GM21381 (cell line): ENCODE measurements around the gene KIRREL3.

Experiments
- ATAC-seq: cut with Tn5 transposase; IDR thresholded peaks from one replicate; pipeline ENCODE4 v1.9.1; 2021; ENCODE audit warnings: mild to moderate bottlenecking, moderate library complexity; ENCODE audit not compliant: unreplicated experiment

KIRREL3 gene

DNA sequence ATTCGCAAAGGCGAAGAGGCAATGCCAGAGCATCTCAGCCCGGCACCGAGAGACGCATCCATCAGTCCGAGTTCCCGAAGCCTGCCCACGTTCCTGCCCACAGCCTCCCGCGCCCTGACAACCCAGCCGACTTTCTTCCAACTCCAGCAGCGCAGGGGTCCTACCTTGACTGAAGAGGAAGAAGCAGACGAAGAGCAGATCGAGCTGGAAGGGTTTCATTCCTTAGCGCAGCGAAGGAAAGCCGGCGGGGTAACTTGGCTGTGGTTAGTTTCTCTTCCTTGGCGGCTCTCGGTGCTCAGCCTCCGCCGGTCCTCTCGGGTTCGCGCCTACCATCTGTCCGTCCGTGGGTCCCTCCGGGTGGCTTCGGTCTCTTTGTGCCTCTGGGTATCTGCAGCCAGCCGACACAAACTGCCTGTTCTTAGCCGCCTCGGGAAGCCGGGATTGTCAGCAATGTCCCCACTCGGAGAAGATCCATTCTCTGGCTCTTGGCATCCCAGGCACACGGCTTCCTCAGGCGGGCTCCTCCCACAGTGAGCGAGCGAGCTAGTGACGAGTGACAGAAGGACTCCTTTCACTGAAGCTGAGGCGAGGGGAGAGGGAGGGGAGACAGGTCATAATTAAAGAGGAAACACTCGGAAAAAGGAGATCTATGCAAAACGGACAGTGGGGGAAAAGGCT, at the start of gene KIRREL3:
KIRREL3 (minus strand) TSS at position 480 of the 678 bp plus-strand sequence.
- ATAC-seq: no peak

DNA sequence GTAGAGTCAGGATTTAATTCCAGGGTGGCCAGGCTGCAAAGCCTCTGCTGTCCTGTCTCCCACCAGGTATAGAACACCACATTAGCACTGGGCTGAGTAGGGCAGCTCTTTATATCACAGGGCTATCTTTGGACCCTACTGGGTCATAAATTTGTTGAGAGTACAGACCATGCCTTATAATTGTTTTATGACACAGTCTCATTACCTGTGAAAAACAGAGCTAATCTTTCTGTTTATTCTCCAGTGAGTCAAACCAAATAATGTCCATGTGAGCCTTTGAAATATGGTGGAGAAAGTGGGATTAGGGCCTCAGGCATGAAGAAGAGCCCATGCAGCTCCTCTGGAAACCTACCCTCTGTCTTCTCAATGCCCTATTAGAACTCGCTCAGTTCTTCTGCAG, 49.6 kb upstream of the KIRREL3 start:
- no peak for ATAC-seq

DNA sequence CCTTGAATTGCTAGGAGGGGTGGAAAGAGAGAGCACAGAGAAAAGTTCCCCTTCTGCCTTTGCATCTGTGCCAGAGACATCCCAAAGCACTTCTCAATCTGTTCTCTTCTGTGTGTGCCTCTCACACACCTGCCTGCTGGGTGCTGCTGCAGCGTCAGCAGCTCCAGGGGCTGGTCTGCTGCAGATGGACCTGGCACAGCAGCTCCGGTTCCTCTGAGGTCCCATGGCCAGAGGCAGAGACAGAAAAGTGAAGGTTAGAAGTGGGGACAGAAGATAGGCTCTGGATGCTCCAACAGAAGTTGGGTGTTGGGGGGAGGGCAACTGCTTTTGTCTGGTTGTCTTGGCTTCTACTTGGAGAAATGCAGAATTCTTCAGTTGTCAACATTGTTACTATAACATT, 48.9 kb upstream of the KIRREL3 start:
- ATAC-seq: no peak

DNA sequence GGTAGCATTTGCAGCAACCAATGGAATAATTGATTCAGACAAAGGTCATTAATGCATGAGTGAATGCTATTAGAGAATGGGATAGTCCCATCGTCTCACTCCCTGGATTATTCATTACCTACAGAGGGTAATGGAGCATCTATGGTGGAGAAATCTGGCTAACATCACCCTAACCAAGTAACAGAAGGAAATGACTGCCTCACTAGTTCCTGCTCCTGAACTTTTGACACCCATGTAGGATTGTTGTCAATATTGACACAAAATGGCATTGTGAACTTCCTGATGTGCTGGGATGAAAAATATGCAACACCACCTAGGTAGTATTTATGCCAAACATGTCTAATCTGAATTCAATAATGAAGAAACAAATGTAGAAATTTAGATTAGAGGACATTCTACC, 44.0 kb upstream of the KIRREL3 start:
- ATAC-seq: no peak

GRCh38 chr11:127042445-127042844, 41.9 kb upstream of the KIRREL3 start:
- ATAC-seq: no peak

DNA sequence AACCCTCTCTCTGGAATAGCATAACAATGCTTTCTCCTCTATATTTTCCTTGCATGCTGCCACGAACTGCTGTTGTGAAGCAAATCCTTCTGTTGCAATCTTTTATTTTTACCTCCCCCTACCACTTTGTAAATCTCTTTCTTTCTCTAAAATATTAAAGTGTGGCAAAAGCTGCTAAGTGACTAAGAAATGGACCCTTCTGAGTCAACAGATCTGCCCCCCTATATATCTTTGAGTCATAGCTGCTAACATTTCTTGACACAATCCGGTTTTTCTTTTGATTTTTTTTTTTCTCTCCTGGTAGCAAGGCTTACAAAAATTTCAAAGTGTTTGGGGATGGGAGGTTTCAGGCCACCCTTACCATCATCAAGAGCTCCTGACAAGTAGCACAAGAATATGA, 39.0 kb upstream of the KIRREL3 start:
- no peak for ATAC-seq

DNA sequence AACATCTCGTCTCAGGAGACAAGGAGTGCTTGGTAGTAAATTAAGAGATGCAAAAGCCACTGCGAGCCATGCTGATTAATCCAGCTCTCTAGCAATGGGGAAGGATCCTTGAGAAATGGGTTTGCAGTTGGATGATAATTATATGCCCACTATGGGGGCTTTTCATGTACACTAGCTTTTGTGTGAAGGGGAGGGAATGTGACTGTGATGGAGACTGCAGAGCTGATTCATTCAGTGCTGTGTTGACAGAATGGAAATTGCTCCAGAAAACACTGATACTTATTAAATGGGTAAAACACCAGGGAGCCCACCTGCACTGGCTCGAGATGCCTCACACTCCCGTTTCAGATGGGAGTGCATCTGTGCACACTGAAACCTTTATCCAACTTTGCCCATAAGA, 37.0 kb upstream of the KIRREL3 start:
- no peak for ATAC-seq

DNA sequence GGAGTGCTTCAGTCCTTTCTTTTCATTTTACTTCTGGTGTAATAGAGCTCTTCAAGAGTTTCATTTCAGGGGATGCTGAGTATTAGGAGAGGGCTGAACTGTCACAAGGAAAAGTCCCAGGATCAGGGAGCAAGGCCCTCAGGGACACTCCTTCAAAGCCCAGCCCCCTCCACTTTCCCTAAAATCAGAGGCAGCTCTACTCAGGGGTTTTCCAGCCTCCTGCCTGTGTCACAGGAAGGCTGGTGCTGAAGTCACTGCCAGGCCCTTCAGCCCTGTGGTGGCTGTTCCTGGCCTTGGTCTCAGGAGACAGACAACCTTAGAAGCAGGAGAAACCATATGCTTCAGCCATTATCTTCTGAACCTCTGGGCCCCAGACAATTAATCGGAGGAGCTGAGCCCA, 36.4 kb upstream of the KIRREL3 start:
- no peak for ATAC-seq

GRCh38 chr11:127035824-127036223, 35.3 kb upstream of the KIRREL3 start:
- ATAC-seq: no peak

DNA sequence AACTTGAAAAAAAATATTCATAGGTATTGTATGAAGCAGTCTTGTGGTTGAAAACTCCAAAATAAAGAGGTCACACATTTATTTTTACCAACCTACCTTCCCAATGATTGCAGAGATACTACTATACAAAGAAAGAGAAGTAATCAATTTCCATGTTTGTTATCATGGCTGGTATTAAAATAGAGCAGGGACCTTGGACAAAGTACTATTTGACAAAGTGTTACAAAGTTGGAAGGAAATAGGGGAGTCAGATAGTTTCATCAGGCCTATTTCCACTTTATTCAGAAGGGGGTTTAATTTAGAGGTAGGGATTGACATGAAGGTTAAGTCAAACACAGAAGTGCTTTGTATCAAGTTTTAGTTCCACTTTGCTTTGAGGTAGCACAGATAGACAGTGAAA, 34.4 kb upstream of the KIRREL3 start:
- no peak for ATAC-seq

DNA sequence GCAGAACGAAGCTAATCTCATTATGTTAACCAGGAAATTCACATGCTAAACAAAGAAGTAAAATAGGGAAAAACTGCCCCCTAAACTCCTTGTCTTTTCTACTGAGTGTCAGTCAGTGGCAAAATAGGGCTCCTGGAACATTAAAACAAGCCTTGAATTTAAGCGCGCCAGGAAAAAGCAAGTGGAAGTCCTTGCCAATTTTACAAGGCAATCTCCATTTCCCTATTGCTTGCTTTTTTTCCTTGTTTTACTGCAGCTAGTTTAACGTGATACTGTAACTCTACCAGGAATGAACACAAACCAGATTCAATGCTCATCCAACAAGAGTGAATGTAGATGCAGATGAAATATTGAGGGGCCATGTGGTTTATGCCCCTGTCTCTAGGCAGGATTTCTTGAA, 28.1 kb upstream of the KIRREL3 start:
- ATAC-seq: no peak

- no peak for ATAC-seq
Observed at GRCh38 chr11:127027789-127028188, 27.2 kb upstream of the KIRREL3 start.

DNA sequence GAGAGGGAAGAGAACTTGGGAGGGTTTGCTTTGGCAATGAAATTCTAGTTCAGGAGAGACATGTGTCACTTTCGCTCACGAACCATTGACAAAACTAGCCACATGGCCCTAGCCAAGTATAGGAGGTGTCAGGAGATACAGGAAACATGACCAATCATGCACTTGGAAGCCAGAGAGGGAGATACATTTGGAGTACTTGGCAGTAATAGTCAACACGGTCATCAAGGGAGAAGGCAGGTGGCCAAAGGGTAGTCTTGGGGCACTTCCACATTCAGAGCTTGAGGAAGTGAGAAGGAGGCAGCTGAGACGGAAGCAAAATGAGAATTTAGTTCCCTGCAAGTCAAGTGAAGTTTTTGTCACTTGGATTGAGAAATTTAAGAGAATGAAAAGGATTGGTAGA, 26.4 kb upstream of the KIRREL3 start:
- ATAC-seq: no peak

DNA sequence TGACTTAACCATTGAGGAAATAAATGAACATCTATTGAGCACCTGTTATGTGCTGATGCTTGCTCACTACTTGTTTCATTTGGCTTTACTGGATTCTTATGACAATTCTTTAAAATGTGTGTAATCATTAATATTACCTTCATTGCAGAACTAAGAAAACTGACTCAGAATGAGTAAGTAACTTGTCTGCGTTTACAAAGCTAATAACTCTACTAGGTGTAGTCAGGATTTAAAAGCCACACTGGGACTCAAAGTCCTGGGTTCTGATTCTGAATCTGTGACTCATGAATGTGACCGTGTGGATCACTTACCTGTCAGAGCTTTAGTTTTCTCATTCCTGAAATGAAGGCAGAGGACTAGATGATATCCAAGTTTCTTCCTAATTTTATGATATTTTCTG, 23.4 kb upstream of the KIRREL3 start:
- ATAC-seq: no peak

GRCh38 chr11:127018683-127019279, 18.2 kb upstream of the KIRREL3 start:
- no peak for ATAC-seq

- ATAC-seq: no peak
Observed at GRCh38 chr11:127017482-127017881, 16.9 kb upstream of the KIRREL3 start.

DNA sequence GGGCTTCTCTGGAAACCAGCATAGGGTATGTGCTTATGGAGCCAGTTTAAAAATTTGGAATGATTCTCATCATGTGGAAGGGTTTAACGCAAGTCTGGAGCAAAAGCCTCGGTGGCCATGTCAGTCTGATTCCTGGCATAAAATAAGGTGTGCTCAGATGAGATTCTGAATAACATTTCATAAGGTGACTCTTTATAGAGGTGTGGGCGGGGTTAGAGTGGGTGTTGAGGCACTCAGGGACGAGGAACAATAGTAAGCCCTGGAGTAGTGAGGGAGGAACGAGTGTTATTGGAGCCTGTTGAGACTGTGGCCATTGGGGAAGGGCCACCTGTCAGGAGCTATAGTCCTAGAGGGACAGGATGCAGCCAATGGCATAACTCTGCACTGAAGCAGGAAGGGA, 13.0 kb upstream of the KIRREL3 start:
- no peak for ATAC-seq

DNA sequence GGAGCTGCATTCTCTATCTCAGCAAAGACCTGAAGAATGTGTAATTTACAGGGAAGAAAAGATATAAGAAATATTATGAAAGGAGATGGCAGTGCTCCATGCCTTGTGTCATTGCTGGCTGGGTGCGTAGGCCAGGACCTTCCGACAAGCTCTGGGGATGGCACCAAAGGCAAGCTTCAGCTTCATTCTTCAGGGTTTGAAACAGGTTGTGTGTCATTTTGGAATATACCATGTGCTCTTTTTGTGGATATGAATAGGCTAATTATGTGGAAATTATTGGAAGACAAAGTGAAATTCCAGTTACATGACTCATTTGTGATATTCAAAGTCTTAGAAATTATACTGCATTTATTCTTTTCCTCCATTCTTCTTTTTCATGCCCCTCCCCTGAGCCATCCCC, 5.7 kb upstream of the KIRREL3 start:
- no peak for ATAC-seq

DNA sequence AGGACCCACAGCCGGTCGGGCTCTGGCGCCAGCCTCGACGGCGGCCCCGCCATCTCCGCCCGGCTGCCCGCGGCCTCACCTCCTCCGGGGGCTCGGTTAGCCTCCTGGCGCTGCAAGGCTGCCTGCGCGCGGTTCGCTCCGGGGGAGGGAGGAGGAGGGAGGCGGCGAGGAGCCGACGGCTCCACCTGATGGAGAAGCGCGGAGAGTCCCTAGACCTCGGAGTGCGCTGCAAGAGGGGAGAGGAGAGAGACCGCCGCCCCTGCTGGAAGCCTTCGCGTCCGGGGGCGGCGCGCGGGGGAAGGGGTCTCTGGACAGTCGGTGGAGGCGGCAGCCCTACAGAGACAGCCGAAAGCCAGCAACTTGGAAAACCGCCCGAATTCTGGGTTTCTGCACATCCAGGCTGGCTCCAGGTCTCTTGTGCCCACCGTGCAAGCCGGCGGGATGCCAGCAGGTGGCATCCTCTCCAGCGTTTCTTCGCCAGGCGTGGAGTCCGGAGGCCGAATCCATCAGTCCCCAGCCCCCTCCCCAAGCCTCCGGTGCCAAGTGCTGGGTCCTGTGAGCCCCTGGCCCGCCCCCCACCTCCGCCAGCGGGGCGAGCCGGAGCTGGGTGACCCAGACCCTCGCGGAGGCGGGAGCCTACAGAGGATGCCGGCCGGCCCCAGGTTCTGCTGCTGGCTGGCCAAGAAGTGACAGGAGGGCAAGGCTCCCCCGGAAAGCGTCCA, 2.9 kb upstream of the KIRREL3 start:
- ATAC-seq: no peak

- ATAC-seq: no peak
Observed at GRCh38 chr11:127002669-127003259, 2.2 kb upstream of the KIRREL3 start.

- ATAC-seq: no peak
Observed at GRCh38 chr11:127000981-127001380, 411 bp upstream of the KIRREL3 start.

DNA sequence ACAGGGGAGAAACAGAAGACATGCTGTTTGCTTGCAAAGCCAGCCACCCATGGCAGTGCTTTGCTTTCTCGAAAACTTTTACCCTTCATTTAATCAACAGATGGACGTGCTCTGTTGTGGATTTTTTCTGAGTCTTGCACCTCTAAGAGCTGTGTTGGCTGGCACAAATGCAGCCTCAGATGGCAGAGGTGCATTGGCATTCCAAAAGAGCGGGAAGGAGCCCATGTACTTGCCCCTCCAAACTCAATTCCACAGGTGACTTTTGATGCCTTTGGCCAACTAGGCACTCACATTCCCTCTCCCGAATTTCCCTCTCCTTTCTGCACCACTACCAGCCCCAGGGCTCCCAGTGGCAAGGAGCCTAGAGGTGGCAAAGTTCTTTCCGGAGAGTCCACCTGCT, 1.2 kb downstream of the KIRREL3 start:
- no peak for ATAC-seq
